MV-4-11 (cell line): ENCODE measurements around the gene STIM2.
"Not testable (repeated sequence)": the region's sequence is repeated elsewhere in the genome, so short reads cannot be mapped to it uniquely, and the experiment has no call there.

Experiments used
- DNase-seq: peaks from one replicate; lab custom pipeline; 2025; lab: John Stamatoyannopoulos, UW

The STIM2 gene

DNA sequence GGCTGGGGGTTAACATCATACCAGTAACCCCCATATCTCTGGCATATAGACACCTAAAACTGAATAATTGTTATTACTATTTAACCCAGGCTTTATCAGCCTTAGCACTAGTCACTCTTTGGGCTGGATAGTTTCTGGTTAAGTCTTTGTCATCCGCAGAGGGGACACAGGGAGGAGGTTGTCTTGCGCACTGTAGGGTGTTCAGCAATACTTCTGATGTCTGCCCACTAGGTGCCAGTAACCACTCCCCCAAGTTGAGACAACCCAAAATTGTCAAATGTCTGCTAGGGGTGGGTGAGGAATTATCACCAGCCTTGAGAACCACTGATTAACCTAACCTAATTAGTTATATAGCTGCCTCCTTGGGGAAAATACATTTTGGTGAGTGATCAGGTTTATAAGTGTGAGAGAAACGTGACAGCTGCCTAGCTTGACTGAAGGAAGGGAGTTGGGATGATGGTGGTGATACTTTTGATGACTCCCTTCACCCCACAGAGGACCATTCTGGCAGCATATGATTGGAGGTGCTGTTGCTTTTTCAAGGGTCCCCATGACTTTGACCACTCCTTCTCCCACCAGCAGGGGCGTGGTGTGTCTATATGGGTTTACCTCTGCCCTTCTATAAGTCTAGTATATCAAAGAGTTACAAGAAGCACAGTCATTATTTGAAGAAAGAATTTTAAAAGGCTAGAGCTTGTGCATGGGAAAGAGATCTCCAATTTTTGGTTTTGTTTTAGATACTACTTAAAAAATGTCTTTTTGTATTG is 140.9 kb downstream of the STIM2 start:
- no peak for DNase-seq

- no peak for DNase-seq
Observed at GRCh38 chr4:27003642-27004113, 143.0 kb downstream of the STIM2 start.

GRCh38 chr4:27005501-27005900 is 144.9 kb downstream of the STIM2 start:
- DNase-seq, result no peak

- no peak for DNase-seq
Observed at GRCh38 chr4:27005905-27006590, 145.4 kb downstream of the STIM2 start.

- no peak for DNase-seq
Observed at GRCh38 chr4:27006646-27007045, 146.0 kb downstream of the STIM2 start.

GRCh38 chr4:27007507-27007906 is 146.9 kb downstream of the STIM2 start:
- no peak for DNase-seq

GRCh38 chr4:27008679-27009078 is 148.0 kb downstream of the STIM2 start:
- peak; percentile 19 for DNase-seq

DNA sequence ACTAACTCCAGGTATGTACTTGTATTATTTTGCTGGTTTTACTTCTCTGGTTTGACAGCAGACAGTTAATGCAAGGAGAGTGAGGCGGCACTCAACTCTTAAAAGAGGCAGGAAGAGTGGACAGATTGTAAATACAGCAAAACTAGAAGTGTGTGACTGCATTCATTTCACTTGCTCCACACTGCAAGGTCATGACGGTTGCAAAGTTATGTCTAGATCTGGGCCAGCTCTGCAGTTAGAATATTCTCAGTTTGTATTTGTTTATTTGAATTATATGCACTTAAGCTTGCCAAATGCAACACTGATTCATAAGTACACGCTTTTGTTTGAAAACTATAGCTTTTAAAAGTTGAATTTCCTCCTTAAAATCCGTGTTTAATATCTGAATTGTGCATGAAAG is 148.9 kb downstream of the STIM2 start:
- DNase-seq, result no peak

DNA sequence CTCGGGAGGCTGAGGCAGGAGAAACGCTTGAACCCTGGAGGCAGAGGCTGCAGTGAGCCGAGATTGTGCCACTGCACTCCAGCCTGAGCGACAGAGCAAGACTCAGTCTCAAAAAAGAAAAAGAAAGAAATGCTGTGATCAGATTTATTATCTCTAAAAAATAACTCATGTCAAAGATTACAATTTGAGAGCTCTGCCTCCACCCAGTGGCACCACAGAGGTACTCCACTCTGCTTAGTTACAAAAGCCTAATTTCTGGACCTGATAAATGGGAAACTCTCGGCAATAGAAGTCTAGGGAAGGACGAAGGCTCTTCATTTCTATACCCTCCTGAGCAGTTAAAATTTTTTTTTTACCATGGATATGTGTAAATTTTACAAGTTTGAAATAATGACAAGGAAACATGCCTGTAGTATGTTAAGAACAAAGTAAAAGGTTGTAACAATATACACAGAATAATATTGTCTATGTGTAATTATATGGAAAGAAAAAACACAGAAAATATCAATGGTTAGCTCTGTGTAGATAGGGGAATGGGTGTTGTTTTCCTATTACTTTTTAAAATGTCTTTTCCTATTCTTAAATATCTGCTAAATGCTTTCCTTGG is 149.8 kb downstream of the STIM2 start:
- peak; percentile 43 for DNase-seq

GRCh38 chr4:27011401-27011800 is 150.8 kb downstream of the STIM2 start:
- DNase-seq, result no peak

DNA sequence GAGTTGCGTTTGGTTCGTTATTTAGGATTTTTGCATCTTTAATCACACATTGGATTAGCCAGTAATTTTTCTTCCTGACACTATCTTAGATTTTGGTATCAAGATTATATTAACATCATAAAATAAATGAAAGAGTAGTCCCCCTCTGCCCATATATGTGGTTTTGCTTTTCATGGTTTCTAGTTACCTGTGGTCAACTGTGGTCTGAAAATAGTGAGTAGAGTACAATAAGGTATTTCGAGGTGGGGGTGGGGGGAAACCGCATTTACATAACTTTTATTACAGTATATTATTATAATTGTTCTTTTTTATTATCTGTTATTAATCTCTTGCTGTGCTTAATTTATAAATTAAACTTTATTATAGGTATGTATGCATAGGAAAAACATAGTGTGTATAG is 152.4 kb downstream of the STIM2 start:
- DNase-seq, result no peak

DNA sequence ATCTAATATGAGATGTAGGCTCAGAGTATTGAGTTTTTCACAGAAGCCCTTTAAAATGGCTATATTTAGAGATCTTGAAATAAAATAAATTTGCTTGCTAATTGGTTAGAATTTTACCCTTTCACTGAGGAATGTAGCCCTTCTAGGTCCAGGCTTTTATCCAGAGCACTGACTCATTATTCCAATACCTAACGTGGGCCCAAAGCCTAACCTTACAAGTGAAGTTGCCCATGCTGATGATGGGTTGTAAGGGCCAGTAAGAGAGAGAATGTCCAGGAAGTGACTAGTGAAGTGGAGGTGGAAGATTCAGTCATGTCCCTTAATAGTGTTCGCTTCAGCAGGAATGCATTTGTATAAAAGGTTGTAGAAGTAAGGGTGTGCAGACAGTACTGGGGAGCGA is 155.9 kb downstream of the STIM2 start:
- no peak for DNase-seq

DNA sequence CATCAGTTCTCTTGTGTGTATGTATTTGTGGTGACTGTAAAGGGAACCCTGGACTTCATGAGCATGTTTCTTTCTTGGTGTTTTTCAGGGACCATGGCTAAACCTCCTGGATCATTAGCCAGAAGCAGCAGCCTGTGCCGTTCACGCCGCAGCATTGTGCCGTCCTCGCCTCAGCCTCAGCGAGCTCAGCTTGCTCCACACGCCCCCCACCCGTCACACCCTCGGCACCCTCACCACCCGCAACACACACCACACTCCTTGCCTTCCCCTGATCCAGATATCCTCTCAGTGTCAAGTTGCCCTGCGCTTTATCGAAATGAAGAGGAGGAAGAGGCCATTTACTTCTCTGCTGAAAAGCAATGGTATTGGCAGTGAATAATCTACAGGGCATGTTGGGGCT is 157.0 kb downstream of the STIM2 start:
- DNase-seq, result no peak

- DNase-seq, result no peak
Observed at GRCh38 chr4:27018076-27018475, 157.4 kb downstream of the STIM2 start.

GRCh38 chr4:27018910-27019309 is 158.3 kb downstream of the STIM2 start:
- no peak for DNase-seq

DNA sequence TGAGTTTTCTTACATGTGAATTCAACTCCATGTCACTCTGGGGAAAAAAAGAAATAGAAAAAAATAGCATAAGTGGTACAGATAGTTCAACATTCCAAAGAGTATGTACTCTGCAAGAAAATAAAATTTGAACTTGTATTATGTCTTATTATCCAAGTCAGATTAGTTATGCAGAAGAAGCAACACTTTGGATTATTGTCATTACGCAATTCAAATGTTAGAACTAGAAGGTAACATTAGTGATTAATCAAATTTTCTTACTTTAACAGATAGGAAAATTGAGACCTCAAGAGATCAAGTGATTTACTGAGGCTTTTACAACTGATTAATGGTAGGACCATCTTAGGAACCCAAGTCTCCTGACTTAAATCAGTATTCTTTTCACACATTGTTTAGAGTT is 159.1 kb downstream of the STIM2 start:
- no peak for DNase-seq

- DNase-seq, result no peak
Observed at GRCh38 chr4:27020203-27020602, 159.6 kb downstream of the STIM2 start.

- no peak for DNase-seq
Observed at GRCh38 chr4:27020603-27021002, 160.0 kb downstream of the STIM2 start.

DNA sequence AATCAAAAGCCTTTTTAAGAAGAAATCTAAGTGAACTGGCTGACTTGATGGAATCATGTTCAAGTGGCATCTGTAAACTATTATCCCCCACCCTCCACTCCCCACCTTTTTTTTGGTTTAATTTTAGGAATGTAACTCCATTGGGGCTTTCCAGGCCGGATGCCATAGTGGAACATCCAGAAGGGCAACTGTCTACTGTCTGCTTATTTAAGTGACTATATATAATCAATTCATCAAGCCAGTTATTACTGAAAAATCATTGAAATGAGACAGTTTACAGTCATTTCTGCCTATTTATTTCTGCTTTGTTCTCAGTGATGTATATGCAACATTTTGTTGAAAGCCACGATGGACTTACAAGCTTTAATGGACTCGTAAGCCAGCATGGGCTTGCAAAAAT is 162.3 kb downstream of the STIM2 start:
- DNase-seq, result no peak

DNA sequence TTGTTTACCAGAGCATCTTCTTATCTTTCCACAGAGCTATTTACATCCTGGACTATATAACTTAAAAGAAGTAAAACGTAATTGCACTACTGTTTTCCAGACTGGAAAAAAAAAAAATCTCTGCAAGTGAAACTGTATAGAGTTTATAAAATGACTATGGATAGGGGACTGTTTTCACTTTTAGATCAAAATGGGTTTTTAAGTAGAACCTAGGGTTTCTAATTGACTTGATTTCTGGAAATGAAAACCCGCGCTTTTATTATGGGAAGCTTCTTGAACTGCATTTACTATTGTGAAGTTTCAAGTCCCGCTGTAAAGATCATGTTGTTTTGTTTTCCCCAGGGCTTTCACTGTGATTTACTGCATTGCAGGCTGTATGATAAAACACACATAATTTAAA is 162.7 kb downstream of the STIM2 start:
- DNase-seq, result no peak

GRCh38 chr4:27024805-27025204 is 164.2 kb downstream of the STIM2 start:
- no peak for DNase-seq

DNA sequence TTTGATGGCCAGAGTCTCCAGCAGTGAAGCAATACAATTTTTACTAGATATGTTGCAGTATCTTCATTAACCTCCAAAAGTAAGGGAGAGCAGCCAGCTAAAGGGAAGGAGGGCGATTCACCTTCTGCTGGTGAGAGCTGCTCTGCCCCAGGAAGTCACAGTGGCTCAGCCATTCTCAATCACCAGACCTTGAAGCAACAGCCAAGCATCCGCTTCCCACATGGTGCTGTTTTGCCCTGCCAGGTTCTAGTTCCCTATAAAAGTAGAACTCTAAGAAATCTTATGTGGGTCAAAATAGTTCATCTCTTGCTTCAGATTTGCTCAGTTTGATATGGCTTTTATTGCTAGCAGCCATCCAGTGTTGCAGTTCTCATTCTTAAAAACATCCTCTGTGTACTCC is 166.8 kb downstream of the STIM2 start:
- peak; percentile 5 for DNase-seq

DNA sequence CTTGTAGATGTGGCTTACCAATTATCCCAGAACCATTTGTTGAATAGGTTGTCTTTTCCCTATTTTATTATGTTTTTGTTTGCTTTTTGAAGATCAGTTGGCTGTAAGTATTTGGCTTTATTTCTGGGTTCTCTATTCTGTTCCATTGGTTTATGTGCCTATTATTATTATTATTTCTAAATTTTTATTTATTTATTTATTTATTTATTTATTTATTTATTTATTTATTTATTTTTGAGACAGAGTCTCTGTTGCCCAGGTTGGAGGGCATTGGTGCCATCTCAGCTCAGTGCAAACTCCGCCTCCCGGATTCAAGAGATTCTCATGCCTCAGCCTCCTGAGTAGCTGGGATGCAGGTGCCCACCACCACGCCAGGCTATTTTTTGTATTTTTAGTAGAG is 174.5 kb downstream of the STIM2 start:
- DNase-seq, result not testable (repeated sequence)
